Anterior cingulate cortex (tissue), 58 donors: Measurements from ENCODE around the gene HSP90AB1.
"Not testable (repeated sequence)": the region's sequence is repeated elsewhere in the genome, so short reads cannot be mapped to it uniquely, and the experiment has no call there.

Experiments
- DNase-seq, 58 donors: peaks; one replicate each; lab custom pipeline; 2025; lab: John Stamatoyannopoulos, UW

The HSP90AB1 gene

DNA sequence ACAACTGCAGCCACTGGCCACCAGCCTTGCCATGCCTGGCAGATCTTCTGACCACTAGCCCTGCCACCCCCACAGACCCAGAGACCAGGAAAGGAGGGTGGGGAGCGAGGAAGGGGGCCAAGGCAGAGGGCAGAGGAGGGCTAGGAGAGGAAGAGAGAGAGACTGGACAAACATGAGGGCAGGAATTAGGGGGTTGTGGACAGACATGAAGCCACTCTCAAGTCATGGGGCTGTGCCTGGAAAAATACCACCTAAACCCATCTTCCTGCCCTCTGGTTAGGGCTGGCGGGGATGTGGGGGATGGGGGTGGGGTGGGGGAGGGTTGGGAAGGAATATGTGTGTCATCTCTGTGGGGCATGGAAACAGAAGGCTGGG, 25.0 kb upstream of the HSP90AB1 start:
- no peak for DNase-seq

DNA sequence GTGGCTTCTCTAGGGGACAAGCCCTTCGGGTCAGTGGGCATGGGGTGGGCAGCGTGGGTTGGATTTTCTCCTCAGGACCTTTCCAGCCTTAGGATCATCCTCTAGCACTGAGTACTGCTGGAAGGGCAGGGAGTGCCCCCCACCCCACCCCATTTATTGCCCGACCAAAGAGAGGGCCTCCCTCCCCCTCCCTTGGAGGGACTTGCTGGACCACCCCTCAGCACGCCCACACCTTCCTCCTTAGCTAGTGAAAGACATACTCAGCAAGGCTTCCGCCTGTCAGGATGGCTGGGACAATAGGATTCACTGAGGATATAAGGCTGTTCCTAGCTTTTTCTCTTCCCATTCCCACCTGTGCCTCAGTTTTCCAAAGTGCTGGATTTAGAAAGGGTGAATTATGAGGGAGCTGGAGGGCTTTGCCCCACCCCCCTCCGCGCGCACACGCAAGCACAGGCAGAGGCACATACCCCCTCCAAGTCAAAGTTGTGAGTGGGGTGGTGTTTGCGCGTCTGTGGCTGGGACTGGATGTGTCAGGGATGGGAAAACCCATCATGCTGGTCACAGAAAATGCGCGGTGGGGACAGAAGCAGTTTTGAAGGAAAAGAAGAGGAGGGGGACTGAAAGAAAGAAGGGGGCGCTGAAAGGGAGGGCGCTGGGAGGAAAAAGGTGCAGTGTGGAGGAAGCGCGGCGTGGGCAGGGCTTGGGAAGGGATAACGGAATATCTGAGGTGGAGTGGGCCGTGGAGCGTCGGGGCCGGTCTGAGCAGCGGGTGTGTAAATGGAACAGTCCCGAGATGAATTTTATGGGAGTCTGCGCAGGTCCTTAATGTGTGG, 24.2 kb upstream of the HSP90AB1 start:
- no peak for DNase-seq

DNA sequence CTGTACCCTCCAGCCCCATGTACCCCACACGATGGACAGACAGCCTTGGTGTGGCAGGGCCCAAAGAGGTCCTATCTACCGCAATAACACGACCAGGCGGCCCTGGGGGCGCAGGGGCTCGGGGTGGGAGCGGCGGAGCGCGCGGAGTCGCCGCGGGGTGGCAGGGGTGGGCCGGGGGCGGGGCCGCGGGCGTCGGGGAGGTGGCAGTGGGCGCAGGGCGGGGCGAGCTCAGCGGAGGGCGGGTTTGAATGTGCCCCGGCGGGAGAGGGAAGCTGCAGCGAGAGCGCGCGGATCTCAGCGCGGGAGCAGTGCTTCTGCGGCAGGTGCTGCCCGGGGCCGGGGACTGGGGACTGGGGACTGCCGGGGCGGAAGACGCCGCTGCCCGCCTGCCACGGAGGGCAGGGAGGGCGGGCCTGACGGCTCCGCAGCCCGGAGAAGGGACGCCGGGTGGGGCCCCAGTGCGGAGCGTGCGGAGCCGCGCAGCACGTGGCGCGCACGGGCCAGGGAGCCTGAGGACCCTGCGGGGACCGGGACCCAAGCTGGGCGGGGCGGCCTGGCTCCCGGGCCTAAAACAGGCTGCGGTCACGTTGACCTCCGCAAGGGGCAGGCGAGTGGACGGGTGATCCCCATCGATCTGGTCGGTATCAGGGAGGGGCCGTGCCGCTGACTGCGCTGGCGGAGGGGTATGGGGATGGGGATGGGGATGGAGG, 23.4 kb upstream of the HSP90AB1 start, which contains the start of gene SLC29A1:
Gene SLC29A1, plus strand, starts transcription at position 277 of the 710 bp plus-strand sequence. CDS start 3,719 bp downstream, outside the sequence.
- peak in 51 of 58 donors; percentile 20 to 79 (median 50) for DNase-seq

DNA sequence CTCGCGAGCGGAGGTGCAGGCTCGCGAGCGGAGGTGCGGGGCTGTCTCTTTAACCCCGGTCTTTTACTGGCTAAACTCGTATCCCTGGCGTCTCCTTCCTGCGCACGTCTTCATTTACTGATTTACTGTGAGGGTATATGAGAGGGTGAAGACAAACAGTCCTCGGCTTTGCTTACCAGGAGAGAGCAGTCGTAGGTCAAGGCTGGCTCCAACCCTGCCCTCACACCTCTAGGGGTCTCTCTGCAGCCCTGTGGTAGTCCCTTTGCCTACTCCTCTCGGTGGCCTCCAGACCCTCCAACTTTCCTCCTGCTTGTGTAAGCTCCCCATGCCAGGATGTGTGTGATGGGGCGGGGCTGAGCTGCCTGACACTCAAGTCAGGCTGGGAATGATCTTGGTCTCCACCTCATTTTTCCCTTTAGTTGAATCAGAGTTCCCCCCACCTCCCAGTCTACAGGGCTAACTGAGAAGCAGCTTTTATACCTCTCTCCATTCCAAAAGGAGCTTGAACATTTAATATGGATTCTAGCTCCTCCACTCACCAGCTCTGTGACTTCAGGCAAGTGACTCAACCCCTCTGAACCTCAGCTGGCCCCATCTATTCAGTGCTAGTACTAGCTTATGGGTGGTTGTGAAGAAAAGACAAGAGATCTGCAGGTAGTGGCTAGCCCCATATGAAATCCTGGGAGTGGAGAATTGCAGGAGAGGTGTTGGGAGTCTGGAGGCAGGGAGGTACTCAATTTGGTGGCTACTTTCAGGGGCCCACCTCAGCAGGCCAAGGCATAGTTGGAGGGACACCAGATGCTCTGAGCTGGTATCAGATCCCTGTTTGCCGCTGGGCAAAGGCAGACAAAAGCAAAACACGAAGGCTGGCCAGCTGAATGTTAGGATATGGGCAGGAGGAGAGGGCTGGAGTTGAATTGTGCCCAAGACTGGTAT, 22.6 kb upstream of the HSP90AB1 start:
- DNase-seq: peak in 4 of 58 donors; percentile 7 to 37 (median 22)

DNA sequence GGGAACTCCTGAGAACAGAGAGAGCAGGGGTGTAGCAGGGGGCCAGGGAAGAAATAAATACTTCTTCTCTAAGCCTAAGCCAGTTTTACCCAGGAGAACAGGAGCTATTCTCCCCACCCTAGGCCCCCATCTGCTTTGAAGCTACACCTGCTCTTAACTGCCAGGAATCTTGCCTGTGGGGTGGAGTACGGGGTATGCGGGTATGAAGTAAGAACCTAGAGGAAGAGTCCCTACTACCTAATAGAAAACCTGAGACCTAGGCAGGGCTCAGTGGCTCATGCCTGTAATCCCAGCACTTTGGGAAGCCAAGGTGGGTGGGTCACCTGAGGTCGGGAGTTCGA, 22.0 kb upstream of the HSP90AB1 start:
- DNase-seq: no peak

DNA sequence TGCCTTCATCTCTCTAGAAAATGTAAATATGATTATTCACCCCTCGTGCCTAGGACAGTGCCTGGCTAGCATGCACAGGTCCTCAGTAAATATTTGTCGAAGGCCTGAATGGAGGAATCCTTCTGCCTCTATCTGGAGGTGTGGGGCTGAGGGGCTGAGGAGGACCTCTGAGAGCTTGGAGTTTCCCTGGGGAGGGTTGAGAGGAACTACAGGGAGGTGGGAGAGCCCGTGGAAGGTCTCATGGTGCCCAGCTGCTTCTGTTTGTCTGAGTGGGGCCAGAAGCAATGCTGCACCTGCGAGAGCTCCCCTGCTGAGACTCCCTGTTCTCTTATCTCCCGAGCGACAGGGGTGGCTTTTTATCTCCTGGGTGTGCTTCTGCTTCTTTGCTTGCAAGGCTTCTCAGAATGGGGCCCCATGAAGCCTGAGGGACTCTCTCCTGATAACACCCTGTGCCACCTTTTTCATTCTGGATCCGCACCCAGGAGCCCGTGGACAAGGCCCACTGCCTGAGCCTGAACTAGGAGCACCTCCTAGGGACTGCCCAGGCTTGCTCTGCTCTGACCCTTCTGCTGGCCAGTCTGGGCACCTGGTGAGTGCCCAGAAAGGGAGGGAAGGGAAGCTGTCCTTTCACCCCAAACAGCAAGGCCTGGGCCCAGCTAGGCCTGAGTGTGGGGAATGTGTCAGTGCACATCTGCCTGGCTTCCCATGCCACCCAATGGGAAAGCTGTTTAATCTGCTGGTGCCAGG, 21.1 kb upstream of the HSP90AB1 start:
- no peak for DNase-seq

DNA sequence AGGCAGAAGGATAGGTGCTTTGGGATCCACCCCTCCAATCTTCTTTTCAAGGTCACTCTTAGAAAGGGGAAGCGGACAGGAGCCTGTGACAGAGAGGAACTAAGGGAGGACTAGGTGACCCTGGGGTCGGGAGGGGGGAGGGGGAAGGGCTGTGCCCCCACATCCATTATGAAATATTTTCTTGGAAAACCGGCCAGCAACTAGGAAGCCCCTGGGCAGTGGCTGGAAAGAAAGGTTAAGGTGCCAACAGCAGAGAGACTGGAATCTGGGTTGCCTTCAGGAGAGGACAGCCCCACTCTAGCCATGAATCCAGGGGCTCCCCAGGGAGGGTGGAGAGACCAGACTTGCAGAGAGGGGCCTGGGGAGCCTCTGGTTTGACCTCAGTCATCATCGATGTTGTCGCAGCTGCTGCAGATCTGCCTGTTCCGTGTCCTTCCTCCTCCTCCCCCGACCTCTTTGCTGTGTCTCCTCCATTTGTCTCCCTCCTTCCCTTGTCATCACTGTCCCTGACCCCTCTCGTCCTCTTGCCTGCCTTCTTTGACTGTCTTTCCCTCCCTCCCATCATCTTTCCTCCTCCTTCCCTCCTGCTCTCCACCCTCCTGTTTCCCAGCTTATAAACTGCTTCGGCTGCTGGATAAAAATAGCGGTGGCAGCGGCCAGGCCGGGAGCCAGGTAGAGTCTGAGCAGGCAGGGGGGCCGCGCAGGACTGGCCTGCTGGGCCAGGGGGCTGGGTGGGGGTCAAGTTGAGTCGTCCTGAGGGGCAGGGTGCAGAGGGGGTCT, 20.3 kb upstream of the HSP90AB1 start:
- peak in 13 of 58 donors; percentile 11 to 62 (median 24) for DNase-seq

DNA sequence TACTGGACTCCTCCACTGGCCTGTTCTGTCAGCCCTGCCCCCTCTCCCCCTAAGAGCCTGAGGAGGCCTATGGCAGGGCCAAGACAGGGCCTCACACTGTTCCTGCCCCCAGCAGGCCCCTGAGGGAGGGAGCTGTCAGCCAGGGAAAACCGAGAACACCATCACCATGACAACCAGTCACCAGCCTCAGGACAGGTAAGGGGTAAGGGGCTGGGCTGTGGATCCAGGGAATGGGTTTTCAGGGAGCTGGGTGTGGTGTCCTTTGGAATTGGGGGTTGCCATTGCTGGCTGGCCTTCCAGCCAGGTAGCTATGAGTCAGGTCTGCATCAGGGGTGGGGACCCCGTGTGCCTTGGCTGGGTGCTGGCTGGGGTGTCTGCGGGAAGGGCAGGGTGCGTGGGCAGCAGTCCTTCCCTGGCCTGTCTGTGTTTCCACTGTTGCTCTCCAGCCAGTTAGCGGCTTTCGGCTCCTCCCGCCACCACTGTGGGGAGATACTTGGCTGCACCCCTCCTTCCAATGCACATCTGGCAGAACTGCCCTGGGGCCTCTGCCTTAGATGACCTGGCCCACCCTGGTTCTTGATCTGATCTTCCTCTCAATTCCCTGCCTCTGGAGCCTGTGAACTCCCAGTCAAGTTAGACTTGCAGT, 19.6 kb upstream of the HSP90AB1 start:
- DNase-seq: peak in 1 of 58 donors; percentile 20

DNA sequence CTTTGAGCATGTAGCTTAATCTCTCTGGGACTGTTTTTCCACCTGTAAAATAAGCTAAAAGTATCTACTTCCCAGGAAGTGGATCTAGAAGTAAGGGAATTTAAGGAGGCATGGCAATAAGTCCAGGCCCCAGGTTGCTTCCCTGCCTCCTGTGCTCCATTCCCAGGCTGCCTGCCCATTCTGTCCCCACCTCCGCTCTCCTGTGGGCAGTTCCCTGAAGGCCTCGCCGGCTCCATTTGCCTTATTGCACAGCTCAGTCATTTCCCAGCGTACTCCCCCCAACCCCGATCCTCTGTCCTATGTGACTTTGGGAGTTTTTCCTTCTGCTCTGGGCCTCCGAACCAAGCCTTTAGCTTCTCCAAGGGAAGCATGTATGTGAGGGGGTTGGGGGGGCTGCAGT, 18.9 kb upstream of the HSP90AB1 start:
- peak in 1 of 58 donors; percentile 33 for DNase-seq

DNA sequence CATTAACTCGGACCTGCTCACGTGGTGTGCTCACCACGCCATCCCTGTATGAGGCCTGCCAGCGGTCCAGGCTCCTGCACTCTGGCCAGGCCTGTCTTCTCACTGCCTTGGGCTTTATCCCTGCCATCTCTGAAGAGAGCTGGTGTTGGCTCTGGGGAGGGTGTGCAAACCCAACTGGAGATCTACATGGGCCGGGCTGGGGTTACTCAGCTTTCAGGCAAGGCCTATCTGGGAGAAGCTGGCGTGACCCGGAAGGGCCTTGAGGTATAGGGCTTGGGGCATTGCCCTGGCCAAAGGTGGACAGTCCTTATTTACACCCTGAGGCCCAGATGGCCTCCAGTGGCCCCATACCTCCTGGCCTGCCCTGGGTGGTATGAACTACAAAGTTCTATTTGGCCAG, 18.5 kb upstream of the HSP90AB1 start:
- no peak for DNase-seq

DNA sequence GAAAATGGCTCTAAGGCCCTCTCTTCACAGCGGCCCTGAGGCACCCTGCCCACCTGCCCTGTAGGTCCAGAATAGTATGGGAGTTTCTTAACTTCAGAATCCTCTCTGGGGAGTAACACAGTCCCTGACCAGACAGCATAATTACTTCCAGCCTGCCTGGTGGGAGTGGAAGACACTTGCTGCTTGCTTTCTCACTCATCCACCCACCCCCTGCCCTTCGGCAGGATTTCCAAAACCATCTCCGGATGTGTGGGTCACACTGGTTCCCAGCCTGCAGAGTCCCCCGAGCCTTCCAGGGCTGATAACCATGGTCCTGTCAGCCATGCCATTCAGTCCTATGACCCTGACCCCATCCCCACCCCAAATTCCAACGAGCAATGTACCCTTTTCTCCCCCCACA, 18.1 kb upstream of the HSP90AB1 start:
- DNase-seq: no peak

DNA sequence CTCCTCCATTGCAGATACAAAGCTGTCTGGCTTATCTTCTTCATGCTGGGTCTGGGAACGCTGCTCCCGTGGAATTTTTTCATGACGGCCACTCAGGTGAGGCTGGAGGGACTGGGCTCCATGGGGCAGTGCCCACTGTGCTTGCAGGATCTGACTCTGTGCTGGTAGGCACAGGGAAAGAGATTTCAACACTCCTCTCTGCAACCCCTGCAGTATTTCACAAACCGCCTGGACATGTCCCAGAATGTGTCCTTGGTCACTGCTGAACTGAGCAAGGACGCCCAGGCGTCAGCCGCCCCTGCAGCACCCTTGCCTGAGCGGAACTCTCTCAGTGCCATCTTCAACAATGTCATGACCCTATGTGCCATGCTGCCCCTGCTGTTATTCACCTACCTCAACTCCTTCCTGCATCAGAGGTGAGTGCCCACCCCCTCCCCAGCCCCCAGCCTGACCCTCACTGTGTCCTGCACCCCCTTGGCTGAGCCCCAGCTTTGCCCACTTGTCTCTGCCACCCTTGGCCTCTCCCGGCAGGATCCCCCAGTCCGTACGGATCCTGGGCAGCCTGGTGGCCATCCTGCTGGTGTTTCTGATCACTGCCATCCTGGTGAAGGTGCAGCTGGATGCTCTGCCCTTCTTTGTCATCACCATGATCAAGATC, 17.4 kb upstream of the HSP90AB1 start:
- DNase-seq: no peak

DNA sequence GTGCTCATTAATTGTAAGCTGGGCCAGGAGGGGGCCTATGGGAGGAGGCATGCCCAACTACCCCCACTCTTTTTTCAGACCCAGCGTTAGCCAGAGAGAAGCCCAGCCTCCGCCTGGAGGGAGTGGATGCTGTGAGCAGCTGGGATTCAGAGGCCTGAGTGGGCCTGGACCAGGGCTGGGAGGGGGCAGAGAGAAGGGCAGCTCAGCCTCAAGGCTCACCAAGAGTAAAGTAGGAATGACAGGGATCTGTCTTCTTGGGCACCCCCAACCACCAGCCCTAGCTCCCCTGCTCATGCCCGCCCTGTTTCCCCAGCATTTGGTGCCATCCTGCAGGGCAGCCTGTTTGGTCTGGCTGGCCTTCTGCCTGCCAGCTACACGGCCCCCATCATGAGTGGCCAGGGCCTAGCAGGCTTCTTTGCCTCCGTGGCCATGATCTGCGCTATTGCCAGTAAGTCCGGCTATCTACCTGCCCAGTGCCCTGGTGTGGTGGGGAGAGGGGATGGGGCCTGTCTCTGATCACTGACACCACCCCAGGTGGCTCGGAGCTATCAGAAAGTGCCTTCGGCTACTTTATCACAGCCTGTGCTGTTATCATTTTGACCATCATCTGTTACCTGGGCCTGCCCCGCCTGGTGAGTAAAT, 16.7 kb upstream of the HSP90AB1 start:
- no peak for DNase-seq

DNA sequence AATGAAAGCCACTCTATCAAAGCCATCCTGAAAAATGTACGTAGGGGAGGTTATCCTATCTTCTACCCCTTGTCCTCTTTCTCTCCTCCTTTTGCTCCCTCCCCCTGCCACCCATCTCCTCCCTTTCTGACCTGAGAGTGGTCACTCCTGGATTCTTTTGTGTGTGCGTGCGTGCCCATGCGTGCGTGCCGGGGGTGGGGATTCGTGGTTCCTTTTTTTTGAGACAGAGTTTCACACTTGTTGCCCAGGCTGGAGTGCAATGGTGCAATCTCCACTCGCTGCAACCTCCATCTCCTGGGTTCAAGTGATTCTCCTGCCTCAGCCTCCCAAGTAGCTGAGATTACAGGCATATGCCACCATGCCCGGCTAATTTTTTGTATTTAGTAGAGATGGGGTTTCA, 15.5 kb upstream of the HSP90AB1 start:
- not testable (repeated sequence) for DNase-seq

DNA sequence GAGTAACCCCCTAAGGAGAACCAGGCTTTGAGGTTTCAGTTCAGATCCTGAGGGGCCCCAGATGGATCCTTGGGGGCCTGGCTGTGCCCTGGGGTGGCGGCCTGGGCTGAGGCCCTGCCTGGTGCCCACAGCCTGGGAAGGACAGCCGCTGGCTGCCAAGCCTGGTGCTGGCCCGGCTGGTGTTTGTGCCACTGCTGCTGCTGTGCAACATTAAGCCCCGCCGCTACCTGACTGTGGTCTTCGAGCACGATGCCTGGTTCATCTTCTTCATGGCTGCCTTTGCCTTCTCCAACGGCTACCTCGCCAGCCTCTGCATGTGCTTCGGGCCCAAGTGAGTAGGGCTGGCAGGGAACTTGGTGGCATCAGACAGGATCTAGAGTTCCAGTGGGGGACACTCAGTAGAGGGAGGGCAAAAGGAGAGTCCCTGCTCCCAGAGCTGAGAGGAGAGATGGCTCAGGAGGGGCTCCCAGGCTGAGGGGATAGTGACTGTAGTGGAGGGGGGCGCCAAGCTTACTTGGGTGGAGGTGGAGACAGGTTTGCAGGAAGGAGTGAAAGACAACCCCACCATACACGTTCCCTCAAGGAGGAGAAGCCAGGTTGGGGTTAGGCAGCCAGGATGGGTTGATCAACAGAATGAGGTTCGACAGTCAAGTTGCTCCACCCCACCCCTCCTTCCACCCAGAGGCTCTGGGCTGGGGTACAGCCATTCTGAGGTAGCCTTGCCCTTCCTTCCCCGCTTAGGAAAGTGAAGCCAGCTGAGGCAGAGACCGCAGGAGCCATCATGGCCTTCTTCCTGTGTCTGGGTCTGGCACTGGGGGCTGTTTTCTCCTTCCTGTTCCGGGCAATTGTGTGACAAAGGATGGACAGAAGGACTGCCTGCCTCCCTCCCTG, 14.0 kb upstream of the HSP90AB1 start:
- DNase-seq: no peak

DNA sequence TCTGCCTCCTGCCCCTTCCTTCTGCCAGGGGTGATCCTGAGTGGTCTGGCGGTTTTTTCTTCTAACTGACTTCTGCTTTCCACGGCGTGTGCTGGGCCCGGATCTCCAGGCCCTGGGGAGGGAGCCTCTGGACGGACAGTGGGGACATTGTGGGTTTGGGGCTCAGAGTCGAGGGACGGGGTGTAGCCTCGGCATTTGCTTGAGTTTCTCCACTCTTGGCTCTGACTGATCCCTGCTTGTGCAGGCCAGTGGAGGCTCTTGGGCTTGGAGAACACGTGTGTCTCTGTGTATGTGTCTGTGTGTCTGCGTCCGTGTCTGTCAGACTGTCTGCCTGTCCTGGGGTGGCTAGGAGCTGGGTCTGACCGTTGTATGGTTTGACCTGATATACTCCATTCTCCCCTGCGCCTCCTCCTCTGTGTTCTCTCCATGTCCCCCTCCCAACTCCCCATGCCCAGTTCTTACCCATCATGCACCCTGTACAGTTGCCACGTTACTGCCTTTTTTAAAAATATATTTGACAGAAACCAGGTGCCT, 13.3 kb upstream of the HSP90AB1 start:
- peak in 2 of 58 donors; percentile 29 to 63 for DNase-seq
